Measurements from ENCODE around the gene BANF1. TPM values are rescaled to one million over a fixed set of nuclear protein-coding genes. Genes with fewer than 3 reads are reported as not detected.

BANF1 gene
- total and polyA plus RNA-seq, 10 of the 15 experiments (the other 5 are each of a cell fraction or from before 2014, with no cell fraction given) = 99.0 to 574 (median 297) TPM

DNA sequence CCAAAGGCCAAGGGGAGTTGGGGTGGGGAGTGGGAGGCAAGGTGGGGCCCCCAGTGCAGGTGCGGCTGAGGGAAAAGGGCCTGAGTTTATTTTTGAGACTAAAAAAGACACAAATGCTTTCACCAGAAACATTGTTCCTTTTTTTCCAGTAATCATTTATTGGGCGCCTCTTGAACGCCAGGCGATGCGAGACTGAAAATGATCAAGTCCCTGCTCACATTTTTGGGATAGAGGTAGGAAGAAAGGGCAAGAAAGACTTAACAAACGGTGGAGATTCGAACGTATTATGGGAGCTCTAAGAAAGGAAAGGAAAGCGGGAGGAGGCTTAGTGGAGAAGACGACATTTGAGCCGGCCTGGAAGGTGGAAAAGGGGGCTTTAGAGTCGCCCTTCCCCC lies 49.1 kb downstream of the BANF1 start:
- Histone ChIP-seq H3K27me3 (replicated peaks in 1 of 2; ENCODE audit: control insufficient read depth in 2 of 2, insufficient read depth in 2 of 2, low read length in 1 of 2) (no peaks in the 10 kb centered on the region), H3K79me2 (ENCODE audit: control insufficient read depth, insufficient read depth, low read length) (peaks cover 27% of the 10 kb centered on the region), H2AFZ (ENCODE audit: control insufficient read depth, low read depth, low read length) (peak overlapping the region; percentile 80), H3K9ac (ENCODE audit: control insufficient read depth, insufficient read depth, low read length) (peak overlapping the region; percentile 87), H4K20me1 (ENCODE audit: control insufficient read depth, insufficient read depth) (no peaks in the 10 kb centered on the region), H3K4me2 (ENCODE audit: control insufficient read depth, insufficient read depth) (peak overlapping the region; percentile 88), H3K27ac (ENCODE audit: control insufficient read depth, insufficient read depth) (peak overlapping the region; percentile 82), H3K4me1 (ENCODE audit: control insufficient read depth, insufficient read depth, low read length) (peaks cover 15% of the 10 kb centered on the region), H3K36me3 (ENCODE audit: control insufficient read depth in 2 of 2, insufficient read depth in 2 of 2, low read length in 1 of 2) (peaks cover 5 to 14% of the 10 kb centered on the region in 2 experiments), H3K4me3 (peak overlapping the region; percentile 80), H3K9me3 (replicated peaks; ENCODE audit: control insufficient read depth, insufficient read depth, low read length) (no peaks in the 10 kb centered on the region)
- ChIA-PET CTCF (interaction anchor here (1.0 to 6.4 kb wide), 11 partner anchors 7 to 204 kb away, joined by 3 to 94 read pairs (median 6); partner anchors contain the start of gene MUS81), POLR2A (interaction anchor here (1.3 to 3.5 kb wide), 10 partner anchors 12 to 237 kb away, joined by 3 to 25 read pairs (median 8); partner anchors contain the start of genes BANF1, CCDC85B, EIF1AD and MUS81), RAD21 (ENCODE audit: unreplicated experiment) (interaction anchor here (0.9 to 3.5 kb wide), 8 partner anchors 10 to 170 kb away, joined by 3 to 27 read pairs (median 5); partner anchors contain the start of genes CCDC85B and PACS1), SMC1A (ENCODE audit: uncharacterized antibody, unreplicated experiment) (interaction anchor here (0.9 to 4.9 kb wide), 6 partner anchors 12 to 260 kb away, joined by 3 to 29 read pairs (median 4); partner anchors contain the start of gene MUS81)
- TSS peak; percentile 98 for BruUV-seq (replicated peaks)
- DNase-seq (ENCODE audit: low read depth, low spot score) = no peak
- intact Hi-C loops (cut with micrococcal nuclease; ENCODE audit: unreplicated experiment) (loop anchor here (5.0 kb wide), 1 partner anchor 194 kb away; the partner anchor contains the start of gene CFL1), in situ Hi-C loops (cut with MboI) (no loop called here)
- TF ChIP-seq MTA2 (IDR thresholded peaks at IDR 0.05; ENCODE audit: low read depth) (0 out of 2 replicates have a peak, but pooled peaks have one; percentile 22), MTA3 (IDR thresholded peaks at IDR 0.05; ENCODE audit: borderline replicate concordance, low read length) (no peak)
- WGBS (ENCODE audit: insufficient coverage, insufficient replicate concordance, low lambda C conversion rate, missing lambda C conversion rate) = 9% methylated on average over 12 of the region's 12 CpGs
- FAIRE-seq = no peak
- no peak for ATAC-seq

DNA sequence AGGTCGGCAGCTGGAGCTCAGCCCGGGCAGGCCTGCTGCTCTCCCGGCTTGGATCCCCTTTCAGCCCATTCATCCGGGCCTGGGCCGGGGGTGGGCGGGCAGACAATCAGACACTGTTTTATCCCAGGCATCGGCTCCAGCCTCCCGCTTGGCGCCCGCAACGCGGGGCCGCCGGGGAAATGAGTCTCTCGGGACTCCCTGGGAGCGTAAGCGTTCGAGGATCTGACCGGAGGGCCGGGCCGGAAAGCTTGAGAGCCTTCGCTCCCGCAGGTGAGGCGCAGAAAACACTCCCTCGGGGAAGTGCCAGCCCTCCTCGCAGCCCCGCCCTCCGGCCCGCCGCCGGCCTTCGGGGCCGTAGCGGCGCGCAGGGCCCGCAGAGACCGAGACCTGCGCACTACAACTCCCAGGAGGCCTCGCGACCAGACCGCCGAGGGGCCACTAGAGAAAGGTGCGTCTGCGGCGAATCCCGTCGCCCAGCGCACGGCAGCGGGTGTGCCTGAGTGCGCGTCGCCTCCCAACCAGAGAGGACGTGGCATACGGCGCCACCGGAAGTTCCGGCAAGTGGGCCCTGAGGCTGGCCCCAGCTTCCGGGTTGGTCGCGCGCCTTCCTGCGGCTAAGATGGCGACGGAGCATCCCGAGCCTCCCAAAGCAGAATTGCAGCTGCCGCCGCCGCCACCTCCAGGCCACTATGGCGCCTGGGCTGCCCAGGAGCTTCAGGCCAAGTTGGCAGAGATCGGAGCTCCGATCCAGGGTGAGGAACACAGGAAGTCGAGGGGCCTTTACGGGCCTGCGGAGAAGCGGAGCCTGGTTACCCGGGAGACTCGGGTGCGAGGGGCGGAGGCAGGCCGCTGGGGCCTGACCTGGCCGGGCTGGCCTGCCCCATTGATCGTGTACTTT lies 49.7 kb downstream of the BANF1 start, which contains the start of gene SF3B2:
SF3B2 (plus strand) TSS at position 599 of the 898 bp plus-strand sequence; CDS start at position 620, 21 bp downstream.
- Histone ChIP-seq H3K9ac (ENCODE audit: control insufficient read depth, insufficient read depth, low read length) (peak within 1 kb of the TSS; percentile 94), H3K4me1 (ENCODE audit: control insufficient read depth, insufficient read depth, low read length) (peaks cover 15% of the 10 kb centered on the region), H3K79me2 (ENCODE audit: control insufficient read depth, insufficient read depth, low read length) (peaks cover 27% of the 10 kb centered on the region), H2AFZ (ENCODE audit: control insufficient read depth, low read depth, low read length) (peak within 1 kb of the TSS; percentile 82), H3K9me3 (replicated peaks; ENCODE audit: control insufficient read depth, insufficient read depth, low read length) (no peaks in the 10 kb centered on the region), H4K20me1 (ENCODE audit: control insufficient read depth, insufficient read depth) (no peaks in the 10 kb centered on the region), H3K4me2 (ENCODE audit: control insufficient read depth, insufficient read depth) (peak within 1 kb of the TSS; percentile 89), H3K4me3 (peak within 1 kb of the TSS; percentile 98), H3K36me3 (ENCODE audit: control insufficient read depth in 2 of 2, insufficient read depth in 2 of 2, low read length in 1 of 2) (peaks cover 9 to 21% of the 10 kb centered on the region in 2 experiments), H3K27ac (ENCODE audit: control insufficient read depth, insufficient read depth) (peak within 1 kb of the TSS; percentile 82), H3K27me3 (replicated peaks in 1 of 2; ENCODE audit: control insufficient read depth in 2 of 2, insufficient read depth in 2 of 2, low read length in 1 of 2) (no peaks in the 10 kb centered on the region)
- FAIRE-seq (peak; percentile 98), ATAC-seq (peak; percentile 98), DNase-seq (ENCODE audit: low read depth, low spot score) (peak; percentile 96)
- WGBS (ENCODE audit: insufficient coverage, insufficient replicate concordance, low lambda C conversion rate, missing lambda C conversion rate) = 1% methylated on average over 77 of the region's 84 CpGs
- POLR2A ChIA-PET = interaction anchor here (0.6 to 3.5 kb wide), 18 partner anchors 10 to 236 kb away, joined by 3 to 25 read pairs (median 6); partner anchors contain the start of genes BANF1, CCDC85B, EIF1AD and FIBP
- no TSS peak for BruUV-seq (replicated peaks)
- in situ Hi-C loops (cut with MboI) (no loop called here), intact Hi-C loops (cut with micrococcal nuclease; ENCODE audit: unreplicated experiment) (loop anchor here (5.0 kb wide), 1 partner anchor 195 kb away; the partner anchor contains the start of gene CFL1)
- RAD21 ChIA-PET (ENCODE audit: unreplicated experiment) = interaction anchor here (0.5 to 3.5 kb wide), 11 partner anchors 11 to 170 kb away, joined by 3 to 27 read pairs (median 4); partner anchors contain the start of genes CCDC85B and PACS1
- CTCF ChIA-PET = interaction anchor here (1.0 to 6.4 kb wide), 13 partner anchors 7 to 204 kb away, joined by 3 to 94 read pairs (median 6); partner anchors contain the start of gene MUS81
- SMC1A ChIA-PET (ENCODE audit: uncharacterized antibody, unreplicated experiment) = interaction anchor here (0.5 to 4.9 kb wide), 13 partner anchors 11 to 260 kb away, joined by 3 to 29 read pairs (median 3); partner anchors contain the start of gene MUS81
- TF ChIP-seq IKZF2 (IDR thresholded peaks at IDR 0.05) = peak in 1 of 2 experiments; percentile 19; a peak in 1 of 4 replicates
- TF ChIP-seq ZBED1 (IDR thresholded peaks at IDR 0.05; ENCODE audit: borderline replicate concordance) = no peak
- no peak for TF ChIP-seq JUND (IDR thresholded peaks at IDR 0.05; ENCODE audit: low read depth, low read length)
- peak; percentile 84 for TF ChIP-seq NR2C1 (IDR thresholded peaks at IDR 0.05)
- TF ChIP-seq PRDM15 (CRISPR knock-in tag; IDR thresholded peaks at IDR 0.05) = no peak
- TF ChIP-seq, protein P1, sequence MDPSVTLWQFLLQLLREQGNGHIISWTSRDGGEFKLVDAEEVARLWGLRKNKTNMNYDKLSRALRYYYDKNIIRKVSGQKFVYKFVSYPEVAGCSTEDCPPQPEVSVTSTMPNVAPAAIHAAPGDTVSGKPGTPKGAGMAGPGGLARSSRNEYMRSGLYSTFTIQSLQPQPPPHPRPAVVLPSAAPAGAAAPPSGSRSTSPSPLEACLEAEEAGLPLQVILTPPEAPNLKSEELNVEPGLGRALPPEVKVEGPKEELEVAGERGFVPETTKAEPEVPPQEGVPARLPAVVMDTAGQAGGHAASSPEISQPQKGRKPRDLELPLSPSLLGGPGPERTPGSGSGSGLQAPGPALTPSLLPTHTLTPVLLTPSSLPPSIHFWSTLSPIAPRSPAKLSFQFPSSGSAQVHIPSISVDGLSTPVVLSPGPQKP (IDR thresholded peaks at IDR 0.05; ENCODE audit: low read depth, low read length) = peak; percentile 78
